Hepatocyte (in vitro differentiated cells): Measurements from ENCODE around the gene ZNF155. TPM values are rescaled to one million over a fixed set of nuclear protein-coding genes. Genes with fewer than 3 reads are reported as not detected.

Source experiments
- DNase-seq: peaks from one replicate; pipeline ENCODE4 v3.0.0-alpha.2; 2016; ENCODE audit warnings: low spot score
- H2AFZ ChIP-seq: fragments of 200-600 bp; sonication (generic); 2 replicates; pipeline ENCODE4 v1.6.0; 2016; ENCODE audit warnings: antibody characterized with exemption, mild to moderate bottlenecking
- H3K27ac ChIP-seq: fragments of 200-600 bp; sonication (generic); 2 replicates; pipeline ENCODE4 v1.5.1; 2016; ENCODE audit warnings: mild to moderate bottlenecking
- H3K27me3 ChIP-seq: fragments of 200-600 bp; sonication (generic); 2 replicates; pipeline ENCODE4 v1.6.1; 2016
- H3K36me3 ChIP-seq: fragments of 200-600 bp; sonication (generic); replicated peaks from 2 replicates; pipeline ENCODE4 v1.5.1; 2016; ENCODE audit warnings: low read depth; ENCODE audit not compliant: insufficient read depth
- H3K4me1 ChIP-seq: fragments of 200-600 bp; sonication (generic); 2 replicates; pipeline ENCODE4 v1.5.1; 2016; ENCODE audit warnings: mild to moderate bottlenecking, moderate library complexity; ENCODE audit not compliant: insufficient read depth
- H3K4me2 ChIP-seq: fragments of 200-600 bp; sonication (generic); 2 replicates; pipeline ENCODE4 v1.6.0; 2016
- H3K4me3 ChIP-seq: fragments of 200-600 bp; sonication (generic); 2 replicates; pipeline ENCODE4 v1.5.1; 2016; ENCODE audit warnings: mild to moderate bottlenecking
- H3K79me2 ChIP-seq: fragments of 200-600 bp; sonication (generic); 2 replicates; pipeline ENCODE4 v1.6.0; 2017; ENCODE audit warnings: mild to moderate bottlenecking
- H3K9me2 ChIP-seq: fragments of 200-600 bp; sonication (generic); replicated peaks from 2 replicates; pipeline ENCODE4 v1.6.0; 2017; ENCODE audit warnings: mild to moderate bottlenecking; ENCODE audit not compliant: insufficient read depth
- H3K9me3 ChIP-seq: fragments of 200-600 bp; sonication (generic); 2 replicates; pipeline ENCODE4 v1.5.1; 2016; ENCODE audit warnings: low read depth, mild to moderate bottlenecking
- H4K20me1 ChIP-seq: fragments of 200-600 bp; sonication (generic); 2 replicates; pipeline ENCODE4 v1.6.0; 2016; ENCODE audit warnings: mild to moderate bottlenecking; ENCODE audit not compliant: insufficient read depth, poor library complexity, severe bottlenecking
- EZH2 ChIP-seq: fragments of 200-600 bp; sonication (generic); IDR thresholded peaks from 2 replicates; pipeline ENCODE4 v1.6.1; 2016; ENCODE audit warnings: antibody characterized with exemption, mild to moderate bottlenecking, borderline replicate concordance
- EZH2phosphoT487 ChIP-seq: fragments of 200-600 bp; sonication (generic); IDR thresholded peaks from one replicate; pipeline ENCODE4 v1.6.1; 2018; ENCODE audit warnings: antibody characterized with exemption, mild to moderate bottlenecking, low read depth, moderate library complexity; ENCODE audit not compliant: unreplicated experiment, severe bottlenecking
- WGBS: methylation state at CpG from one replicate; pipeline ENCODE4 v1.1.6; 2016; ENCODE audit warnings: low lambda C conversion rate; ENCODE audit errors: missing lambda C conversion rate; 5-methylcytosine and 5-hydroxymethylcytosine counted together
- polyA plus RNA-seq: library from polyadenylated mRNA; unstranded; fragments of >200 nt; fragmentation: Nextera tagmentation; extraction: Ambion mirVana; gene quantifications from 2 replicates; pipeline ENCODE4 v1.2.1, GENCODE V29; 2016
- small RNA-seq: library from RNA; depleted of rRNA; stranded (forward); fragments of <200 nt; gene quantifications from one replicate; pipeline ENCODE3, GENCODE V24; 2014
- total RNA-seq: library from RNA; depleted of rRNA; stranded (reverse); fragments of >200 nt; gene quantifications from 2 replicates; pipeline ENCODE4 v1.2.3, GENCODE V29; 2014
- TF ChIP-seq, protein P1 (sequence below): fragments of 200-600 bp; sonication (generic); IDR thresholded peaks from 2 replicates; pipeline ENCODE4 v1.5.1; 2016; ENCODE audit warnings: antibody characterized with exemption, mild to moderate bottlenecking; ENCODE audit not compliant: poor library complexity

ZNF155 gene
- total and polyA plus RNA-seq, 2 experiments from 2014 or later: 3.2 to 7.2 TPM

GRCh38 chr19:44042147-44042546, 58.2 kb downstream of the ZNF155 start:
- H3K27ac ChIP-seq: no peak overlapping the region
- no peaks in the 10 kb centered on the region for H3K9me3 ChIP-seq
- no peak for DNase-seq
- no peak overlapping the region for H3K4me3 ChIP-seq
- H3K9me2 ChIP-seq: no peaks in the 10 kb centered on the region
- H3K4me2 ChIP-seq: no peak overlapping the region
- H3K36me3 ChIP-seq: no peaks in the 10 kb centered on the region
- H2AFZ ChIP-seq: no peak overlapping the region
- no peak for TF ChIP-seq EZH2phosphoT487
- TF ChIP-seq, protein P1, sequence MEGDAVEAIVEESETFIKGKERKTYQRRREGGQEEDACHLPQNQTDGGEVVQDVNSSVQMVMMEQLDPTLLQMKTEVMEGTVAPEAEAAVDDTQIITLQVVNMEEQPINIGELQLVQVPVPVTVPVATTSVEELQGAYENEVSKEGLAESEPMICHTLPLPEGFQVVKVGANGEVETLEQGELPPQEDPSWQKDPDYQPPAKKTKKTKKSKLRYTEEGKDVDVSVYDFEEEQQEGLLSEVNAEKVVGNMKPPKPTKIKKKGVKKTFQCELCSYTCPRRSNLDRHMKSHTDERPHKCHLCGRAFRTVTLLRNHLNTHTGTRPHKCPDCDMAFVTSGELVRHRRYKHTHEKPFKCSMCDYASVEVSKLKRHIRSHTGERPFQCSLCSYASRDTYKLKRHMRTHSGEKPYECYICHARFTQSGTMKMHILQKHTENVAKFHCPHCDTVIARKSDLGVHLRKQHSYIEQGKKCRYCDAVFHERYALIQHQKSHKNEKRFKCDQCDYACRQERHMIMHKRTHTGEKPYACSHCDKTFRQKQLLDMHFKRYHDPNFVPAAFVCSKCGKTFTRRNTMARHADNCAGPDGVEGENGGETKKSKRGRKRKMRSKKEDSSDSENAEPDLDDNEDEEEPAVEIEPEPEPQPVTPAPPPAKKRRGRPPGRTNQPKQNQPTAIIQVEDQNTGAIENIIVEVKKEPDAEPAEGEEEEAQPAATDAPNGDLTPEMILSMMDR: no peak
- no peak for TF ChIP-seq EZH2
- 81% methylated on average over 2 of the region's 2 CpGs for WGBS
- no peaks in the 10 kb centered on the region for H3K27me3 ChIP-seq
- no peaks in the 10 kb centered on the region for H3K79me2 ChIP-seq
- no peaks in the 10 kb centered on the region for H3K4me1 ChIP-seq
- H4K20me1 ChIP-seq: no peaks in the 10 kb centered on the region

Small RNA genes lying within 50 kb of the gene (small RNA-seq; reads per million reads assigned to genes)
- not detected for gene AC006213.5

Other genes starting within 250 kb of the ZNF155 start
- gene SMG9, start 229.2 kb upstream of the ZNF155 start, total RNA-seq: 9.5 and 16.1 TPM in 2 replicates
- 34.9 and 39.7 TPM in 2 replicates for gene SMG9, start 229.2 kb upstream of the ZNF155 start, polyA plus RNA-seq
- gene KCNN4, start 203.2 kb upstream of the ZNF155 start, total RNA-seq: 2.8 and 3.6 TPM in 2 replicates
- 5.4 and 8.3 TPM in 2 replicates for gene KCNN4, start 203.2 kb upstream of the ZNF155 start, polyA plus RNA-seq
- gene LYPD5, start 181.7 kb upstream of the ZNF155 start, total RNA-seq: 0.20 and 1.8 TPM in 2 replicates
- 1.6 and 1.9 TPM in 2 replicates for gene LYPD5, start 181.7 kb upstream of the ZNF155 start, polyA plus RNA-seq
- gene ZNF283, start 156.9 kb upstream of the ZNF155 start, total RNA-seq: 7.6 and 10.7 TPM in 2 replicates
- gene ZNF283, start 156.9 kb upstream of the ZNF155 start, polyA plus RNA-seq: 1.8 and 2.1 TPM in 2 replicates
- gene ZNF404, start 100.2 kb upstream of the ZNF155 start, total RNA-seq: 4.9 and 5.2 TPM in 2 replicates
- gene ZNF404, start 100.2 kb upstream of the ZNF155 start, polyA plus RNA-seq: 2.7 and 5.8 TPM in 2 replicates
- gene ZNF45, start 48.9 kb upstream of the ZNF155 start, total RNA-seq: 10.3 and 10.6 TPM in 2 replicates
- 5.1 and 6.3 TPM in 2 replicates for gene ZNF45, start 48.9 kb upstream of the ZNF155 start, polyA plus RNA-seq
- 7.1 and 8.2 TPM in 2 replicates for gene ZNF221, start 33.0 kb upstream of the ZNF155 start, total RNA-seq
- gene ZNF221, start 33.0 kb upstream of the ZNF155 start, polyA plus RNA-seq: 1.1 and 2.7 TPM in 2 replicates
- gene ZNF230, start 18.8 kb downstream of the ZNF155 start, total RNA-seq: 4.4 and 5.9 TPM in 2 replicates
- 3.7 and 4.3 TPM in 2 replicates for gene ZNF230, start 18.8 kb downstream of the ZNF155 start, polyA plus RNA-seq
- 5.3 and 6.3 TPM in 2 replicates for gene ZNF222, start 41.2 kb downstream of the ZNF155 start, total RNA-seq
- 1.6 and 1.8 TPM in 2 replicates for gene ZNF222, start 41.2 kb downstream of the ZNF155 start, polyA plus RNA-seq
- 12.9 and 14.3 TPM in 2 replicates for gene ZNF223, start 67.8 kb downstream of the ZNF155 start, total RNA-seq
- gene ZNF223, start 67.8 kb downstream of the ZNF155 start, polyA plus RNA-seq: 3.6 and 5.8 TPM in 2 replicates
- 2.6 and 2.9 TPM in 2 replicates for gene ZNF284, start 88.0 kb downstream of the ZNF155 start, total RNA-seq
- 0.87 and 1.4 TPM in 2 replicates for gene ZNF284, start 88.0 kb downstream of the ZNF155 start, polyA plus RNA-seq
- gene ZNF224, start 110.2 kb downstream of the ZNF155 start, total RNA-seq: 24.8 and 25.9 TPM in 2 replicates
- gene ZNF224, start 110.2 kb downstream of the ZNF155 start, polyA plus RNA-seq: 17.6 and 20.8 TPM in 2 replicates
- 4.1 TPM in 2 replicates for gene ZNF225, start 129.2 kb downstream of the ZNF155 start, total RNA-seq
- gene ZNF225, start 129.2 kb downstream of the ZNF155 start, polyA plus RNA-seq: 1.2 and 2.9 TPM in 2 replicates
- gene ZNF234, start 157.4 kb downstream of the ZNF155 start, total RNA-seq: 8.6 and 9.9 TPM in 2 replicates
- 4.1 and 6.7 TPM in 2 replicates for gene ZNF234, start 157.4 kb downstream of the ZNF155 start, polyA plus RNA-seq
- gene ZNF226, start 180.9 kb downstream of the ZNF155 start, total RNA-seq: 22.6 and 30.9 TPM in 2 replicates
- 30.9 and 31.2 TPM in 2 replicates for gene ZNF226, start 180.9 kb downstream of the ZNF155 start, polyA plus RNA-seq
- 13.6 and 15.4 TPM in 2 replicates for gene ZNF227, start 228.3 kb downstream of the ZNF155 start, total RNA-seq
- 8.2 and 8.6 TPM in 2 replicates for gene ZNF227, start 228.3 kb downstream of the ZNF155 start, polyA plus RNA-seq